PC-3 (cell line): ENCODE results near the gene LRRC10.

ENCODE experiments used
- EZH2 ChIP-seq: fragments of 300-600 bp; sonication (generic); IDR thresholded peaks from one replicate; pipeline ENCODE4 v1.6.1; 2017; ENCODE audit warnings: antibody characterized with exemption, mild to moderate bottlenecking, low read length; ENCODE audit not compliant: unreplicated experiment
- TF ChIP-seq, protein P1 (sequence below): fragments of 300-600 bp; sonication (generic); conservative IDR thresholded peaks from 2 replicates; pipeline ENCODE4 v1.5.1; 2017; ENCODE audit warnings: antibody characterized with exemption, low read depth, mild to moderate bottlenecking, low read length

DNA sequence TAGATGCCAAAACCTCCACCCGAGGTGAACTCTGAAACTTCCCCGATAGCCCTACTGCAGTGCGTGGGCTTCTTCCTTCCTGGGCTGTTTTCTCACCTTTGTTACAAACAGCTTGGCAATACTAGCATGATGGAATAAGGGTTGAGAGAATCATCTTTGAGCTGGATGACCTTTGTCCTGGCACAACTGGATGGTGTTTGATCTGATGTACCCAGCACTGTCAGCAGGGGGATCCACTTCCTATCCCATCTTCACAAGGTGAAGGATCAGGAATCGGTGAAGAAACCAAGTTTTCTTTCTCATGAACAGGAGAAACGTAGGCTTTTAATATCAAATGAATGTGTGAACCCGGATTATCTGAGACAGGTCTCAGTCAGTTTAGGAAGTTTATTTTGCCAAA, 19.5 kb upstream of the LRRC10 start:
- TF ChIP-seq, protein P1, sequence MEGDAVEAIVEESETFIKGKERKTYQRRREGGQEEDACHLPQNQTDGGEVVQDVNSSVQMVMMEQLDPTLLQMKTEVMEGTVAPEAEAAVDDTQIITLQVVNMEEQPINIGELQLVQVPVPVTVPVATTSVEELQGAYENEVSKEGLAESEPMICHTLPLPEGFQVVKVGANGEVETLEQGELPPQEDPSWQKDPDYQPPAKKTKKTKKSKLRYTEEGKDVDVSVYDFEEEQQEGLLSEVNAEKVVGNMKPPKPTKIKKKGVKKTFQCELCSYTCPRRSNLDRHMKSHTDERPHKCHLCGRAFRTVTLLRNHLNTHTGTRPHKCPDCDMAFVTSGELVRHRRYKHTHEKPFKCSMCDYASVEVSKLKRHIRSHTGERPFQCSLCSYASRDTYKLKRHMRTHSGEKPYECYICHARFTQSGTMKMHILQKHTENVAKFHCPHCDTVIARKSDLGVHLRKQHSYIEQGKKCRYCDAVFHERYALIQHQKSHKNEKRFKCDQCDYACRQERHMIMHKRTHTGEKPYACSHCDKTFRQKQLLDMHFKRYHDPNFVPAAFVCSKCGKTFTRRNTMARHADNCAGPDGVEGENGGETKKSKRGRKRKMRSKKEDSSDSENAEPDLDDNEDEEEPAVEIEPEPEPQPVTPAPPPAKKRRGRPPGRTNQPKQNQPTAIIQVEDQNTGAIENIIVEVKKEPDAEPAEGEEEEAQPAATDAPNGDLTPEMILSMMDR: peak; percentile 47
- TF ChIP-seq EZH2: no peak
